Measurements from ENCODE around the gene ADI1. TPM values are rescaled to one million over a fixed set of nuclear protein-coding genes. Genes with fewer than 3 reads are reported as not detected.

The ADI1 gene
- polyA plus RNA-seq, 1 donor: 57.2 TPM

GRCh38 chr2:3545788-3546478 is 26.6 kb upstream of the ADI1 start:
- H3K36me3 ChIP-seq (ENCODE audit: control insufficient read depth, insufficient read depth, low read length): peaks cover 74% of the 10 kb centered on the region
- H3K27ac ChIP-seq (ENCODE audit: low read length): no peak overlapping the region
- H3K4me3 ChIP-seq (ENCODE audit: low read length): no peak overlapping the region
- no peak for DNase-seq
- H3K27me3 ChIP-seq (ENCODE audit: control insufficient read depth, insufficient read depth, low read length): no peaks in the 10 kb centered on the region
- WGBS (ENCODE audit: insufficient coverage, low lambda C conversion rate): 81% methylated on average over 5 of the region's 10 CpGs
- H3K9me3 ChIP-seq (ENCODE audit: control insufficient read depth, low read depth, low read length): no peaks in the 10 kb centered on the region
- no peaks in the 10 kb centered on the region for H3K4me1 ChIP-seq (ENCODE audit: control insufficient read depth, insufficient read depth, low read length)

GRCh38 chr2:3543023-3543683 is 23.8 kb upstream of the ADI1 start:
- Histone ChIP-seq H3K4me3 (ENCODE audit: low read length) (no peak overlapping the region), H3K9me3 (ENCODE audit: control insufficient read depth, low read depth, low read length) (no peaks in the 10 kb centered on the region), H3K27ac (ENCODE audit: low read length) (no peak overlapping the region), H3K36me3 (ENCODE audit: control insufficient read depth, insufficient read depth, low read length) (peaks cover 56% of the 10 kb centered on the region), H3K4me1 (ENCODE audit: control insufficient read depth, insufficient read depth, low read length) (no peaks in the 10 kb centered on the region), H3K27me3 (ENCODE audit: control insufficient read depth, insufficient read depth, low read length) (no peaks in the 10 kb centered on the region)
- 92% methylated on average over 2 of the region's 6 CpGs for WGBS (ENCODE audit: insufficient coverage, low lambda C conversion rate)
- no peak for DNase-seq

GRCh38 chr2:3542107-3542506 is 22.8 kb upstream of the ADI1 start:
- 97% methylated on average over 4 of the region's 5 CpGs for WGBS (ENCODE audit: insufficient coverage, low lambda C conversion rate)
- no peak for DNase-seq
- no peaks in the 10 kb centered on the region for H3K4me1 ChIP-seq (ENCODE audit: control insufficient read depth, insufficient read depth, low read length)
- H3K9me3 ChIP-seq (ENCODE audit: control insufficient read depth, low read depth, low read length): no peaks in the 10 kb centered on the region
- no peak overlapping the region for H3K27ac ChIP-seq (ENCODE audit: low read length)
- no peak overlapping the region for H3K4me3 ChIP-seq (ENCODE audit: low read length)
- H3K36me3 ChIP-seq (ENCODE audit: control insufficient read depth, insufficient read depth, low read length): peaks cover 47% of the 10 kb centered on the region
- no peaks in the 10 kb centered on the region for H3K27me3 ChIP-seq (ENCODE audit: control insufficient read depth, insufficient read depth, low read length)

- H3K36me3 ChIP-seq (ENCODE audit: control insufficient read depth, insufficient read depth, low read length): peaks cover 25% of the 10 kb centered on the region
These were observed 20.5 kb upstream of the ADI1 start for GRCh38 chr2:3539836-3540235.

GRCh38 chr2:3536682-3537632 is 17.6 kb upstream of the ADI1 start:
- H3K9me3 ChIP-seq (ENCODE audit: control insufficient read depth, low read depth, low read length): peaks cover 4% of the 10 kb centered on the region
- peaks cover 14% of the 10 kb centered on the region for H3K36me3 ChIP-seq (ENCODE audit: control insufficient read depth, insufficient read depth, low read length)
- peak overlapping the region; percentile 42 for H3K4me3 ChIP-seq (ENCODE audit: low read length)
- peak; percentile 48 to 72 for DNase-seq
- peaks cover 5% of the 10 kb centered on the region for H3K4me1 ChIP-seq (ENCODE audit: control insufficient read depth, insufficient read depth, low read length)
- no peaks in the 10 kb centered on the region for H3K27me3 ChIP-seq (ENCODE audit: control insufficient read depth, insufficient read depth, low read length)
- WGBS (ENCODE audit: insufficient coverage, low lambda C conversion rate): no CpG with 5 or more reads among the region's 16 CpGs
- peak overlapping the region; percentile 88 for H3K27ac ChIP-seq (ENCODE audit: low read length)

More at GRCh38 chr2:3539836-3540235, 20.5 kb upstream of the ADI1 start:
- WGBS (ENCODE audit: insufficient coverage, low lambda C conversion rate): 88% methylated on average over 3 of the region's 9 CpGs
- Histone ChIP-seq H3K27ac (ENCODE audit: low read length) (no peak overlapping the region), H3K9me3 (ENCODE audit: control insufficient read depth, low read depth, low read length) (no peaks in the 10 kb centered on the region), H3K27me3 (ENCODE audit: control insufficient read depth, insufficient read depth, low read length) (no peaks in the 10 kb centered on the region), H3K4me3 (ENCODE audit: low read length) (no peak overlapping the region), H3K4me1 (ENCODE audit: control insufficient read depth, insufficient read depth, low read length) (peaks cover 5% of the 10 kb centered on the region)
- no peak for DNase-seq

- Histone ChIP-seq H3K27ac (ENCODE audit: low read length) (peak overlapping the region; percentile 88), H3K9me3 (ENCODE audit: control insufficient read depth, low read depth, low read length) (peaks cover 4% of the 10 kb centered on the region), H3K4me1 (ENCODE audit: control insufficient read depth, insufficient read depth, low read length) (peaks cover 5% of the 10 kb centered on the region), H3K4me3 (ENCODE audit: low read length) (peak overlapping the region; percentile 42), H3K36me3 (ENCODE audit: control insufficient read depth, insufficient read depth, low read length) (peaks cover 11% of the 10 kb centered on the region), H3K27me3 (ENCODE audit: control insufficient read depth, insufficient read depth, low read length) (no peaks in the 10 kb centered on the region)
- DNase-seq: peak; percentile 71 to 90
- WGBS (ENCODE audit: insufficient coverage, low lambda C conversion rate): 9% methylated on average over 4 of the region's 24 CpGs
These were observed 16.7 kb upstream of the ADI1 start for GRCh38 chr2:3535794-3536681.

- WGBS (ENCODE audit: insufficient coverage, low lambda C conversion rate): no CpG with 5 or more reads among the region's 5 CpGs
- Histone ChIP-seq H3K4me3 (ENCODE audit: low read length) (peak overlapping the region; percentile 42), H3K9me3 (ENCODE audit: control insufficient read depth, low read depth, low read length) (peaks cover 4% of the 10 kb centered on the region), H3K27me3 (ENCODE audit: control insufficient read depth, insufficient read depth, low read length) (no peaks in the 10 kb centered on the region), H3K27ac (ENCODE audit: low read length) (peak overlapping the region; percentile 88), H3K4me1 (ENCODE audit: control insufficient read depth, insufficient read depth, low read length) (peaks cover 5% of the 10 kb centered on the region), H3K36me3 (ENCODE audit: control insufficient read depth, insufficient read depth, low read length) (peaks cover 11% of the 10 kb centered on the region)
- DNase-seq: no peak
These were observed 16.1 kb upstream of the ADI1 start for GRCh38 chr2:3535467-3535793.

- Histone ChIP-seq H3K4me3 (ENCODE audit: low read length) (no peak overlapping the region), H3K4me1 (ENCODE audit: control insufficient read depth, insufficient read depth, low read length) (peaks cover 5% of the 10 kb centered on the region), H3K36me3 (ENCODE audit: control insufficient read depth, insufficient read depth, low read length) (peaks cover 10% of the 10 kb centered on the region), H3K9me3 (ENCODE audit: control insufficient read depth, low read depth, low read length) (peaks cover 4% of the 10 kb centered on the region), H3K27me3 (ENCODE audit: control insufficient read depth, insufficient read depth, low read length) (no peaks in the 10 kb centered on the region), H3K27ac (ENCODE audit: low read length) (no peak overlapping the region)
- no CpG with 5 or more reads among the region's 24 CpGs for WGBS (ENCODE audit: insufficient coverage, low lambda C conversion rate)
- no peak for DNase-seq
These were observed 15.0 kb upstream of the ADI1 start for GRCh38 chr2:3534251-3534814.

- DNase-seq: no peak
- H3K27ac ChIP-seq (ENCODE audit: low read length): no peak overlapping the region
These were observed 14.5 kb upstream of the ADI1 start for GRCh38 chr2:3533836-3534235.

More at GRCh38 chr2:3533836-3534235, 14.5 kb upstream of the ADI1 start:
- Histone ChIP-seq H3K9me3 (ENCODE audit: control insufficient read depth, low read depth, low read length) (peaks cover 4% of the 10 kb centered on the region), H3K27me3 (ENCODE audit: control insufficient read depth, insufficient read depth, low read length) (no peaks in the 10 kb centered on the region), H3K36me3 (ENCODE audit: control insufficient read depth, insufficient read depth, low read length) (peaks cover 8% of the 10 kb centered on the region), H3K4me1 (ENCODE audit: control insufficient read depth, insufficient read depth, low read length) (peaks cover 5% of the 10 kb centered on the region), H3K4me3 (ENCODE audit: low read length) (no peak overlapping the region)
- WGBS (ENCODE audit: insufficient coverage, low lambda C conversion rate): no CpG with 5 or more reads among the region's 6 CpGs
